Stimulated activated CD4-positive, alpha-beta T cell treated with anti-CD3 and anti-CD28 coated beads, Interleukin-1b, Interleukin-23, amount 100 ng/mL, for 24 hours (primary cell): ENCODE measurements around the gene PGPEP1.
"Not testable (repeated sequence)": the region's sequence is repeated elsewhere in the genome, so short reads cannot be mapped to it uniquely, and the experiment has no call there.

Experiments
- DNase-seq, 4 experiments: peaks; one replicate each; pipeline ENCODE4 v3.0.0-alpha.2; 2020; ENCODE audit warnings: low read depth in 4 of 4, low spot score in 1 of 4

Gene PGPEP1

DNA sequence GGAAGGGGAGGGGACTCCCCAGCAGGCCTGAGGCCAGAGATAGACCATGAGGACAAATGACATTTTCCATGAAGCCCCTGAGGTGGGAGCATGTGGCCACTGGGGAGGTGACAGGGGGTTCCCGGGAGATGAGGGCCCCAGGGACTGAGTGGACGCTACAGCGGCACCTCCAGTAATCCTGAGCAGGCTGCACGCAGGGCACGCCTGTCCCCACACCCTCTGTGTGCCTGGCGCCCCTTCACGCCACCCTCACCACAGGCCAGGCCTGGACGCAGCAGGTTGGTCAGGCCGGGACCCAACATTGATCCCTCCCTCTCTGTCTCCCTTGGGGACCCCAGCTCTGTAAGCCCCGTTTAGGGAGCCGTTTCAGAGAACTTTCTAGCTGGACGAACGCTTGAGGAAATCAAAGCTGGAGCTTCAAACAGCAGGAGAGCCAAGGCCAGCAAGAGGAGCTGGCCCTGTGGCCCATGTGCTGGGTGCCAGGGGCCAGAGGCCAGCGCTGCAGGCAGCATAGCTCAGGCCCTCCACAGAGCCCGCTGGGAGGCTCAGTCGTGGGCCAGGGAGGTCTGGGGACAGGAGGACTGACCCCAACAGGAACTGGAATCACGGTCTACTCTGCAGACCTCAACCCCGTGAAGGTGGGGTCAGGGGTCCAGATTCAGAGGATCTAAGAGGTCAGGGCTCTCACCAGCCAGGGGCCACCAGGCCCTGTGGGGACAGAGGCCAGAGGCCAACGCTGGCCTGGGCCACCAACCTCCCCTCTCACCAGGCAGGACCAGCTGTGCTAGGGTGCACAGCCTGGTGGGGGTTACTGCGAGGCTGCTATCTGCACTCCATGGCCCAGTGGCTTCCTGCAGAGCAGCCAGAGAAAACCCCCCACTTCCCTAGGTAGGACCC is 32.1 kb upstream of the PGPEP1 start:
- DNase-seq: no peak

DNA sequence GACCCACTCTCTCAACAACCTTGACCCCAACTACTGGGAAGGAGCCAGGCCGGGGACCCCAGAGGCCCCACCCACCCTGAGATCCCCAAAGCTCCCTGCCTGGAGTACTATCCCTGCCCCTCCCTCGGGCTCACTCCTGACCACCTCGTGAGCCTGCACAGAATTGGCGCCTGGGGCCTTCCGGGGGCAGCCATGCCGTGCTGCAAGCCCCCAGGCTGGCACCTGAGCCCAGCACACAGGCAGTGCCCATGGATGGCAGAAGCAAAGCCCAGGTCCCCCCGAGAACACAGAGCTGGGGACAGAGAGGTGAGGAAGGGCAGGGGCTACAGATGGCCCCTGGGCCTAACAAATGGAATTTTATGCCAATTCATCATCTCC is 31.5 kb upstream of the PGPEP1 start:
- no peak for DNase-seq

DNA sequence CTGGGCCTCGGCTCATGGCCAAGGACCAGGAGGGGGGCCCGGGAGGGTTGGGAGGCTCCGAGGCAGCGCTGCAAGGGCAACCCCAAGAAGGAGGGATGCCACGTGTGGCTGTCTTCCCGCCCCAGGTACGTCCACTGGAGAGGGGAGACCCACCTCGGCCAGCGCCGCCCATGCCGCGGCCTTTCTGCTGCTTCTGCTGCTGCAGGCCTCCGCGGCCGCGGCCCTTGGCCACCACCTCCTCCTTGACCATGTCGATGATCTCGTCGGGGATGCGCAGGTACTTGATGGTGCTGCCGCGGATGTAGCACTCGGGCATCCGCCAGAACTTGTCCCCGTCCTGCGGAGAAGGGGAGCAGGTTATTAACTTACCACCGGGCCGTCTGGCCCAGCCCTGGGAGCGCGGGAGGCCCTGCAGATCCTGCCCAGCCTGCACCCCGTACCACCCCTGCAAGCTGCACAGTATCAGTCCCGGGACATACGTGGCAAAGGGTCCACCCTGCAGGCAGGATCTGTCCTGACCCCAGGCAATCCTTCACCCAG is 30.8 kb upstream of the PGPEP1 start:
- DNase-seq: no peak

DNA sequence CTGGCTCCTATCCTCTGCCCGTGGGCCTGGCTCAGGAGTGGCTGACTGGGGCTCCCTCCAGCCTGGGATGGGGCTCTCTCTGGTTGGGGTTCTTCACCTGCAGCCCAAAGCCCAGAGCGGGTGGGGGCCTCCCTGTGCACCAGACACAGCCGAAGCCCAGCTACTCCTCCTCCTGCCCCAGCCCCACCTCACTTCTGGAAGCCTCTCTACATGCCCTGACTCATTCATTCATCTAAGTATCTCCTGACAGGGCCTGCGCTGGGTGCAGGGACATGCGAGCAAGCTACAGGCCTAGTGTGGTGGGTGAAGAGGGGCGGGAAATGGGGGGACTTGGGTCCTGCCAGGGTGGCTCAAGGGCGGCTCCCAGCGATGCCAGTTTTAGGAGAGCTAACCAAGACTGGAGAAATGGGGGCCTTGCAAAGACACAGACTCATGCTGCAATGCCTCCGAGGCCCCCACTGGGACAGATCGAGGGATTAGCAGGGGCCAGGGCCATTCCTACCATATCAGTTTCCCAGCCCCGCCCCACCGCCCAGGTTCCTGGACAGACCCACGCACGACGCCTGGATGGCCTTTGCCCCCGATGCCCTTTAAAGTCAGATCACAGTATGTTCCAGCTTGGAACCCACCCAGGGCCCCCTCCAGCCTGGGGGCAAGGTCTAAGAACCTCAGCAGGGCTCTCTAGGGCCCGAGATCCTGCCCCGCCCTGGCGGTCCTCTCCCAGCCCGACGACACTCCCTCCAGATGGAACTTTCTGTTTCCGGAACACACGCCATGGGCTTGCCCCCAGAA is 30.1 kb upstream of the PGPEP1 start:
- DNase-seq: no peak

DNA sequence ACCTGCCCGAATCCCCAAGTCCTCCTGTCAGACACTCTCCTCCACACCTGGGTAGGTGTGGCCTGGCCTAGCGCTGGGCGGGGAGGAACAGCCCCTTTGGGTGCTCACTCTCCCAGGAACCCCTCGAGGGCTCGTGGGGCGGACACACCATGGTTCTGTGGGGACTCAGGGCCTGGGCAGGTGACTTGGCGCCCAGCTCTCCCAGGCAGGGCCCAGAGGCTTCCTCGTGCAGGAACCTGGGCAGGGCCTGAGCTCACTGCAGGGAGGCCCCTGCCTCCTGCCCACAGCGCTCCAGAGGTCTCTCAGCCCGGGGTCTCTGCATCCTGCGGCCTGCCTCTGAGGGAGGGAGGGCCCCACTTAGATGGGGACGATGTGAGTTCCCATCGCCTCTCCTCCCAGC is 29.4 kb upstream of the PGPEP1 start:
- DNase-seq: no peak

DNA sequence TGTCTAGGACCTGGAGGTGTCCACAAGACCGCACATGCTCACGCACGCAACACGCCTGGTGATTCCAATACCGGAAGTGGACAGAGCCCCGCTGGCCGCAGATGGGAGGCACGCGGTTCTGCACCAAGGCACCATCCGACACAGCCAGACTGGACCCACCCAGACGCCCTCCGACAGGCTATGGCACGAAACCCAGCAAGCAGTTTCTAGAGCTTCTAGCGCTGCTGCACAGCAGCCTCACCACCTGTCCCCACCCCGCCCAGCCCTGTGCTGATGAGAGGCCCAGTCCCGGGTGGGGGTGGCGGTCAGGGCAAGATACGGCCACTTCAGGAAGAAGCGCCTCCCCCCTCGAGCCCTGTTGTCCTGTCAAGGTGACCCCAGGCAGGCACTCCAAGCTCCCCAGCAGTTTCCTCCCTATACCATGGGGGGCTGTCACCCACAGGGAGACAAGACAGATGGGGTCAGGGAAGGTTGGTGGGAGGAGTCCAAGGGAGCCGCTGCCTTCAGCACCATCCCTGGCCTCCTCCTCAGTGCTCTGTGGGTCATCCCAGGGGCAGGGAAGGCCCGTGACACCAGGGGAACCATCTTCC is 28.8 kb upstream of the PGPEP1 start:
- no peak for DNase-seq

DNA sequence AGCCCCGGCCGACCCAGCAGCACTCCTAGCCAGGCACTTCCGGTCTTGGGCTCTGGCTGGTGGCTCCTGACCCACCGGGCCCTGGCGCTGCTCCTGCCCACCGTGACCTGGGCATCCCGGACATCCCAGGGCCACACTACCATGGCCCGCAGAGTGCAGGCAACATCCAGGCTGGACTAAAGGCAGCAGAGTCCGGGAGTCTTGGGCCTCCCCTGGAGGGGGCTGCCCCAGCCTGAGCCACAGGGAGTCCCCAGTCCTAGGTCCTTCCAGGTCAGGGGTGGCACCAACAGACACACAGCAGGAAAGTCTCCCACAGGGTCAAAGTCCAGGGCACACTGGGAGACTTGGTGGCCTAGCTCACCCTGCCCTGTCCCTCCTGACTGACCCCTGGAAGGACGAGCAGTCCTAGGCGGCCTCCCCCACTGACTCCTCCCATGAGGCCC is 28.3 kb upstream of the PGPEP1 start:
- DNase-seq: no peak

DNA sequence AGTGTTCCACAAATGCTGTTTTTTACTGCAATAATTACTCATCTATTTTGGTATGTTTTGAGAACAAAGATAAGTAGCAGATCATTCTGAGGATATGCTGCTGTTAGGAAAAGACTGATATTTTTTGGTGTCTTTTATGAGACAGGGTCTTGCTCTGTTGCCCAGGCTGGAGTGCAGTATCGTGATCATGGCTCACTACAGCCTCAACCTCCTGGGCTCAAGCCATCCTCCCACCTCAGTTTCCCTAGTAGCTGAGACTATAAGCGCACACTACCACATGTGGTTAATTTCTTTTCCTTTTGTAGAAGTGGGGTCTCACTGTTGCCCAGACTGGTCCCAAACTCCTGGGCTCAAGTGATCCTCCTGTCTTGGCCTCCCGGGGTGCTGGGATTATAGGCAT is 27.0 kb upstream of the PGPEP1 start:
- DNase-seq: no peak

DNA sequence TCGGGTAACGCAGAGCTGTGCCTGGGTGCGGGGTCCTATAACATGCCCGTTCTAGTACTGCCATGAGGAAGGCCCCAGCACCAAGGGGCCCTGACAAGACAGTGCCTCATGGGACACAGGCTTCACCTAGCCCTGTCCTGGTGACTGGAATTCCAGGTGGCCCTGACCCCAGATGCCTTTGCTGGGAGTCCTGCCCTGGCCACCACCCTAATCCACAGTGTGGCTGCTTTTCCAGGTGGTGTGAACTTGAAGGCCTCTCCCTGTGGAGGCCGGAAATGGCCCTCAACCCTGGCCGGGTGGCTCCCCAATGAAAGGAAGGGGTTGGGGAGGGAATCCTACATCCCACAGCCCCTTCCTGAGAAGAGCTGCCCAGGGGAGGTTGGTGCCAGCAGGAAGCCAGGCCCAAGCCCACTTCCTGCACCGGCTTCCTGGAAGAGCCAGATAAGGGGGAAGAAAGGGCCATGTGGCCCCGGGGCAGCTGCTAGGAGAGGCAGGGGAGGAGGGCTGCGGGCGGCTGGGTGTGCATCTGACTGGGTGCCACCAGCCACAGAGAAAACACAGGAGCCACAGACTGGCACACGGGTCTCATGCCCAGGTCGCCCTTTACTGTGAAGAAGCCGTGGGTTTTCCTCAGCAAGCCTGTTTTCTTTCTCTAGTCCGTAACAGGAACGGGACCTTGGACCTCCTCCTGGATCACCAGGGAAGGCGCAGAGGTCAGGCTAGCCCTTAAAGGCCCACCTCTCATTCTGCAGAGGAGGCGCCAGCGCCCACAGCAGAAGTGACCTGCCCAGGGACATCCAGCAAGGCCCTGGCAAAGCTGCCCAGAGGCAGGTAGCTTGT is 22.2 kb upstream of the PGPEP1 start:
- DNase-seq: no peak

DNA sequence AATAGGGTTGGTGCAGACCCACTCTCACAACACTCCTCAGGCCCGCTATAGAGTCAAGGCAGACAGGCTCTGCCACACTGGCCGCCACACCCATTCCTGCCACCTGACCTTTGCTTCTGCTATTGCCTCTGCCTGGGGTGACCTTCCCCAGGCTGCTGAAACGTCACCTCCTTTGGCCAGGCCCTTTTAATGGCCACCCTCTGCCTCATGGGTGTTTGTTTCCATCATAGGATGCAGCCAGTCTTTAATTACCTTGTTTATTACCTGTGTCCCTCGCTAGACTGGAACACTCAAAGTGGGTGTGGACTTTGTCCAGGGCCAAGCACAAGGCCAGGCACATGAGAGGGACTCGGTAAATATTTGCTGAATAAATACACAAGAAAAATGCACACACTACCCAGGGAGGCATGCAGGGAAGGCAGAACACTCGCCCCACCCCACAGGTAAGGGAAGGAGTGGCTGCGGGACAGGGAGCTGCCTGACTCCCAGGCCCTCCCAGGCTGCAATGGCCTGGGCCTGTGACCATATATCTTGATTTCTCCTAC is 20.7 kb upstream of the PGPEP1 start:
- DNase-seq: no peak

DNA sequence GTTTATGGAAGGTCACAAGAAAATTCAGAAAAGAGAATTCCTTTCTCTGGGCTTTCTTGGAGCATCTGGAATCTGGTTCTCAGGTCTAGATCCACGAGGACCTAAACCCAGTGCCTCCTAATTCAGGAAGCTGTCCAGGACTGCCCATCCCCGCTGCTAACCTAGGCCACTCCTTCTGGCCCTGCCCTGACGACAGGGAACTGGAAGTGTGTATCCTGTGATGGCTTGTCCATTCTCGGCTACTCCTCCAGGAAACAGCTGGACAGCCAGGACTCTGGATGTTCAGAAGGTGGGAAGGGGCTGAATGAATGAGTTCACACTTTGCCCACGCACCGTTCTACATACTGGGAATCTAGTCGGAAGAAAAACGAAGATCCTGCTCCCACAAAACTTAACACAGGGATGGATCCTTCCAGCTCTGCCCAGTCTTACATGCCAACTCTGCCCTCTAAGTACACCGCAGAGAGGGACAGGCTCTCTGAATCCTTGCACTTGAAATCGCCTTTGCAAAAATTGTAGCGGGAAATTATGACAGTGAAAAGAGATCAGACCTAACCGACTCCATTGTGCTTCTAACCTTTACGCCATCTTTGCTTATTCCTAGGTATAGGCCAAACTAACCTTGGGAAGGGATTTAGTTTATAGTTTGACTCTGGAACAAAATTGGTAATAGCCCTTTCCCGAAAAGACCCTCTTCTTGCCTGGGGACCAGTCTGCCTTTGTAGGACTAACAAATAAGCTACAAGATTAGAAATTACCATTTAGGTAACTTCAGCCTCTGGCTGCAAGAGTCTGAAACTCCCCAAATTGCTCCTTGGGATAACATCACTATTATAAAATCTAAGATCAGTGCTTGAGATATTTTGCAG is 19.3 kb upstream of the PGPEP1 start:
- no peak for DNase-seq

DNA sequence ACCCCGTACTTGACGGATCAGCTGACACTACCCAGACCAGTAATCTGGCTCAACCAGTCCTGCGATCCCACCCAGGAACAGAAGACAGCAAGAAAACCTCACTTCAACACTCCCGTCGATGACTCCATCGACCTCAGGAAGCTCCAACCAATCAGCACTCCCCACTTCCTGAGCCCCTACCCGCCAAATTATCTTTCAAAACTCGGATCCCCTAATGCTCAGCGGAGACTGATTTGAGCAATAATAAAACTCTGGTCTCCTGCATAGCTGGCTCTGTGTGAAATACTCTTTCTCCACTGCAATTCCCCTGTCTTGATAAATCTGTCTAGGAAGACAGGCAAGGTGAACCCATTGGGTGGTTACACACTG is 18.7 kb upstream of the PGPEP1 start:
- no peak for DNase-seq

DNA sequence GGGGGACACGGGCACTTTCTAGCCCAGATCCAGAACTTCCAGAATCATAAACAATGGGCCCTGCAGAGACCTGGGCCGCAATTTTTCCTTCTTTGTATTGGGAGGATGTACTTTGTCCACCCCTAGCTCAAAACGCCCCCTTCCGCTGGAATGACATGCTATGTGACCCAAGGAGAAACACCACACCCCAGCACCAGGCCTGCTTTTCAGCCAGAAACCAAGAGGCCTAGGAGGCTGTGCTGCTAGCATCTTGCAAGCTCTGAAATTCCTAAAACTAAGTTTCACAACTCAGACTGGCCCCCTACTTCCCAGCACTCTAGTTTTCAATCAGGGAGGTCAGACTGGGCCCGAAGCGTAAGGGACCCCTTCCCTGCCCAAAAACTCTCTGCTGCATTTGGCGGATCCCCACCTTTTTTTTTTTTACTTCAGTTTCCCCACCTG is 18.1 kb upstream of the PGPEP1 start:
- DNase-seq: no peak

DNA sequence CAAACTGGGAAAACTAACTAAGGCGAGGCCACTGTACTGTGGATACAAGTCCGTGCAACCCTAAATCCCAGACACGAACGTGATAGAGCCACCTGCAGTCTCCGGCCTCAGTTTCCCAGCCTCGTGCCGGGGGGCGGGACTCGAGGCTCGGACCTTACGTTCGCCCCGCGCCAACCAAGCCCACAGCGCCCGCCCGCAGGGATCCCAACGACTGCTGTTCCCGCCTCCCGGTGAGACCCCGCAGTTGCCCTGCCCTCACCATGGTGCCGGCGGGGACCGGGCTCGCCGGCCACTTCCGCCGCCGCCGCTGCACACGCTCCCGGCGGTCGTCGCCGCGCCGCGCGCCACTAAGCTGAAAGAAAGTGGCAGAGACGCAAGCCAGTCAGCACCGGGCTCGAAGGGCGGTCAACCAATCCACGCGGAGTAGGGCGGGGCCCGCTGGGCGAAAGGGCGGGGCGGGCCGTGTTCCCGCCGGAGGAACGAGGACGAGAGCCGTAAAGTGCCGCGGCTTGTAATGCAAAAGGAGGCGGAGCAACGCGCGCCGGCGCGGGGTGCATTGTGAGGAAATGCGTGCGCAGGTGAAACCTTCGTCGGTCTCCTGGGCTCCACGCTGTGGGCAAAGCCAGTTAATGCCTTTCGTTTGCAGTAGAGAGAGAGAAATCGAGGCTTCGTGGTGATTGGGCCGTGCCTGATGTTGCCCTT is 17.5 kb upstream of the PGPEP1 start, which contains the start of gene LSM4:
TSS of gene LSM4 (minus strand) at position 318 of the 702 bp plus-strand sequence. CDS start at position 262, 56 bp downstream.
- DNase-seq: peak; percentile 97 to 99 (median 98)

DNA sequence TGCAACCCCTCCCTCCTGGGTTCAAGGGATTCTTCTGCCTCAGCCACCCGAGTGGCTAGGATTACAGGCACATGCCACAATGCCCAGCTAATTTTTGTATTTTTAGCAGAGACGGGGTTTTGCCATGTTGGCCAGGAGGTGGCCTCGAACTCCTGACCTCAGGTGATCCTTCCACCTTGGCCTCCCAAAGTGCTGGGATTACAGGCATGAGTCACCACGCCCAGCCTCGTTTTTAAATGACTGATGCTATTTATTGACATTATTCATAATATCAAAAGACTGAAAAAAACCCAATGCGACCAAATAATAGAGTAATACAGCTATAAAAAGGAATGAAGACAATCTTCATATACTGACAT is 16.0 kb upstream of the PGPEP1 start:
- not testable (repeated sequence) for DNase-seq

DNA sequence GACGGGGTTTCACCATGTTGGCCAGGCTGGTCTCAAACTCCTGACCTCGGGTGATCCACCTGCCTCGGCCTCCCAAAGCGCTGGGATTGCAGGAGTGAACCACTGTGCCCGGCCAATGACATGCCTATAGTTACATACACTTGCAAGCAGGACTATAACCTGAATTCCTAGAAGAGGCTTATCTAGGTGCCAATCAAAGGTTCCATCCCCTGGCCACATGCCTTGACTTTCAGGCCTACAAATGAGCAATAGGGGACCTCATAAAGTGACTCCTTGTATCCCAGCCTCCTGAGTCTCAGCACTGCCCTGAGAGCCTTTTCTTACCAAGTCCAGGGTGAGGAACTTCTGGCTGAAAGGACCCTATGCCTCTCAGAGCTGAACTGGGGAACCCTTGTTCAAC is 13.6 kb upstream of the PGPEP1 start:
- DNase-seq: no peak

DNA sequence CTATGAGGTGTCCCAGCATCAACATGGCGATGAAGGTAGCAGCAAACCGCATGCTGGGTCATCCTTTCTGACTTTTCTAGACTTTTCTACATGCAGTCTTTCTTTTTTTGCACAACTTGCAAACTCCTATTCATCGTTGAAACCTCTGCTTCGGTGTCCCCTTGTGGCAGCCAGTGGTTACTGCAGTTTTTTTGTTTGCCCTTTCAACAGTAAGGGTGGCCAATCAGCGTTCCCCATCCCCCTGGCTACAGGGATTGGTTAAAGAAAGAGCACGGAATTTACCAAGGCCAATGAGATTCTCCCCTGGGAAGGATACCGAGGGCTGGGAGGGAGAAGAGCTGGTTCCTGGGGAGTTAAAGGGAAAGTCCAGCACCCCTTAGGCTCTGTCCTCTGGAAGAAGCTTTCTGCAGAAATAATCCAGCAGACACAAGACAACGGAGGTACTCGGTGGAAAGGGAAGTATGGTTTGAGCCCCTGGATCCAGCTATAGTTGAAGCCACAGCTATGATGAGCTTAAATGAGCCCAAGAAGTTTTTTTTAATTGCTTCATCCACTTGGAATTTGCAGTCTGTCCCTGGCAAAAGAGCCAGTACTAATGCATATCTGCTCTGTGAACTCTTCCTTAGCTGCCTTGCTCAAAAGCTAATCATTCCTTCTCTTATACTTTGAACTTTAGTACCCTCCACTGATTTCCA is 11.9 kb upstream of the PGPEP1 start:
- DNase-seq: peak; percentile 52 to 83 (median 62)

DNA sequence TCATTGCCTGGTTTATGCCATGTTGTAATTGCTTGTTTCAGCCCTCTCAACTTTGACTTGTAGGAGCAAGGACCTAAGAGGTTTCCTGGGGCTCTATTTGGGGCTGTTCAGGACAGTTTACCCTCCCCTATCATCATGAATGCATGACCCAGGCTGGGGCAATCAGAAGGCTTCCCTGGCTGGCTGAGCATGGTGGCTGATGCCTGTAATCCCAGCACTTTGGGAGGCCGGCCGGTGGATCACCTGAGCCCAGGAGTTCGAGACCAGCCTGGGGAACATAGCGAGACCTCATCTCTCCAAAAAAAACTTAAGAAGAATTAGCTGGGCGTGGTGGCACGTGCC is 11.4 kb upstream of the PGPEP1 start:
- no peak for DNase-seq
